NCI-H2227 (cell line): ENCODE results near the gene OPCML.

Source experiments
- DNase-seq: peaks from one replicate; lab custom pipeline; 2025; ENCODE audit not compliant: unreplicated experiment; lab: John Stamatoyannopoulos, UW

Gene OPCML

GRCh38 chr11:133047036-133047770, 485.1 kb downstream of the OPCML start:
- no peak for DNase-seq

- no peak for DNase-seq
Observed at GRCh38 chr11:133046252-133046651, 486.0 kb downstream of the OPCML start.

GRCh38 chr11:133041928-133042882, 490.1 kb downstream of the OPCML start:
- no peak for DNase-seq

GRCh38 chr11:133041181-133041580, 491.1 kb downstream of the OPCML start:
- no peak for DNase-seq

GRCh38 chr11:133040289-133040900, 491.9 kb downstream of the OPCML start:
- peak; percentile 15 for DNase-seq

- DNase-seq = no peak
Observed at GRCh38 chr11:133038850-133039249, 493.5 kb downstream of the OPCML start.

- DNase-seq = no peak
Observed at GRCh38 chr11:133034929-133035328, 497.4 kb downstream of the OPCML start.

GRCh38 chr11:133029107-133029506, 503.2 kb downstream of the OPCML start:
- no peak for DNase-seq

GRCh38 chr11:133026952-133027351, 505.3 kb downstream of the OPCML start:
- no peak for DNase-seq

- no peak for DNase-seq
Observed at GRCh38 chr11:133024301-133024700, 508.0 kb downstream of the OPCML start.

GRCh38 chr11:133023232-133023631, 509.1 kb downstream of the OPCML start:
- DNase-seq = no peak

- DNase-seq = no peak
Observed at GRCh38 chr11:133021553-133021952, 510.7 kb downstream of the OPCML start.

- DNase-seq = no peak
Observed at GRCh38 chr11:133020372-133020714, 512.0 kb downstream of the OPCML start.

- DNase-seq = no peak
Observed at GRCh38 chr11:133019545-133020371, 512.5 kb downstream of the OPCML start.

- DNase-seq = no peak
Observed at GRCh38 chr11:133015457-133015856, 516.8 kb downstream of the OPCML start.

GRCh38 chr11:133014337-133014736, 518.0 kb downstream of the OPCML start:
- no peak for DNase-seq

- DNase-seq = no peak
Observed at GRCh38 chr11:133012803-133013202, 519.5 kb downstream of the OPCML start.

GRCh38 chr11:133011604-133012003, 520.7 kb downstream of the OPCML start:
- DNase-seq = no peak

GRCh38 chr11:133007027-133007584, 525.2 kb downstream of the OPCML start:
- no peak for DNase-seq

- no peak for DNase-seq
Observed at GRCh38 chr11:133004369-133004768, 527.9 kb downstream of the OPCML start.

- DNase-seq = no peak
Observed at GRCh38 chr11:132999516-132999915, 532.8 kb downstream of the OPCML start.
